ENCODE measurements around the gene AMPH.

DNA sequence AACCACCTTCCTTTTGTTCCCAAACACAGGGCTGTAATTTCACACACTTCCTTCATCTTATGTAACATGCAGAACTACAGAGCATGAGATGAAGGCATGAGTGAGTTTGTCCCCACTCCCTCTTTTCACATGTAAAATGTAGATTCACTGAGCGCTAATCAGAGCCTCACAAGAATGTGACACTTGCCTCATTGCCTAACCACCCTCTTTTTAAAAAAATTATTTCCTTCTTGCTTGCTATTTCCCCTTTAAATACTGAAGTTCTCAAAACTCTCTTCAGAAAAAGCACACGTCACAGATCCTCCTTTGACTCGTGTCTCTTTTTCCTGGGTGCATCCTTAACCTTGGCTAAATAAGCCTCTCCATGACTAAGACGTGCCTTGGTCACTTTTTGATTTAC, 236.5 kb downstream of the AMPH start:
- TF ChIP-seq TAF1 (IDR thresholded peaks at IDR 0.05; ENCODE audit: low read depth, low read length): no peak
- no peak for TF ChIP-seq SPI1 (IDR thresholded peaks at IDR 0.05; ENCODE audit: low read depth, low read length)
- TF ChIP-seq POLR2A (IDR thresholded peaks at IDR 0.05; ENCODE audit: low read depth, low read length): no peak
- TF ChIP-seq POLR2AphosphoS5 (IDR thresholded peaks at IDR 0.05; ENCODE audit: low read depth, low read length): no peak
- TF ChIP-seq PAX5 (IDR thresholded peaks at IDR 0.05; ENCODE audit: insufficient read depth, low read length, severe bottlenecking): no peak

Data from GM12891 (cell line).